KOPT-K1 (cell line): ENCODE measurements around the gene LUC7L2.
A peak's percentile ranks its signal among the peaks of the same experiment; 100 is the strongest.
"Not testable (repeated sequence)": the region's sequence is repeated elsewhere in the genome, so short reads cannot be mapped to it uniquely, and the experiment has no call there.

Source experiments
- H3K27ac ChIP-seq: fragments of 200-600 bp; sonication (generic); 2 replicates; pipeline ENCODE4 v1.5.1; 2016; ENCODE audit warnings: antibody characterized with exemption, mild to moderate bottlenecking, low read depth, low read length; ENCODE audit not compliant: poor library complexity, severe bottlenecking
- H3K36me3 ChIP-seq: fragments of 200-600 bp; sonication (generic); 2 replicates; pipeline ENCODE4 v1.5.1; 2017; ENCODE audit warnings: antibody characterized with exemption, mild to moderate bottlenecking, low read length, moderate library complexity; ENCODE audit not compliant: insufficient read depth
- H3K9me3 ChIP-seq: fragments of 200-600 bp; sonication (generic); 2 replicates; pipeline ENCODE4 v1.5.1; 2017; ENCODE audit warnings: antibody characterized with exemption, low read length, mild to moderate bottlenecking; ENCODE audit not compliant: insufficient read depth, poor library complexity, severe bottlenecking

Gene LUC7L2, protein sequence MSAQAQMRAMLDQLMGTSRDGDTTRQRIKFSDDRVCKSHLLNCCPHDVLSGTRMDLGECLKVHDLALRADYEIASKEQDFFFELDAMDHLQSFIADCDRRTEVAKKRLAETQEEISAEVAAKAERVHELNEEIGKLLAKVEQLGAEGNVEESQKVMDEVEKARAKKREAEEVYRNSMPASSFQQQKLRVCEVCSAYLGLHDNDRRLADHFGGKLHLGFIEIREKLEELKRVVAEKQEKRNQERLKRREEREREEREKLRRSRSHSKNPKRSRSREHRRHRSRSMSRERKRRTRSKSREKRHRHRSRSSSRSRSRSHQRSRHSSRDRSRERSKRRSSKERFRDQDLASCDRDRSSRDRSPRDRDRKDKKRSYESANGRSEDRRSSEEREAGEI

DNA sequence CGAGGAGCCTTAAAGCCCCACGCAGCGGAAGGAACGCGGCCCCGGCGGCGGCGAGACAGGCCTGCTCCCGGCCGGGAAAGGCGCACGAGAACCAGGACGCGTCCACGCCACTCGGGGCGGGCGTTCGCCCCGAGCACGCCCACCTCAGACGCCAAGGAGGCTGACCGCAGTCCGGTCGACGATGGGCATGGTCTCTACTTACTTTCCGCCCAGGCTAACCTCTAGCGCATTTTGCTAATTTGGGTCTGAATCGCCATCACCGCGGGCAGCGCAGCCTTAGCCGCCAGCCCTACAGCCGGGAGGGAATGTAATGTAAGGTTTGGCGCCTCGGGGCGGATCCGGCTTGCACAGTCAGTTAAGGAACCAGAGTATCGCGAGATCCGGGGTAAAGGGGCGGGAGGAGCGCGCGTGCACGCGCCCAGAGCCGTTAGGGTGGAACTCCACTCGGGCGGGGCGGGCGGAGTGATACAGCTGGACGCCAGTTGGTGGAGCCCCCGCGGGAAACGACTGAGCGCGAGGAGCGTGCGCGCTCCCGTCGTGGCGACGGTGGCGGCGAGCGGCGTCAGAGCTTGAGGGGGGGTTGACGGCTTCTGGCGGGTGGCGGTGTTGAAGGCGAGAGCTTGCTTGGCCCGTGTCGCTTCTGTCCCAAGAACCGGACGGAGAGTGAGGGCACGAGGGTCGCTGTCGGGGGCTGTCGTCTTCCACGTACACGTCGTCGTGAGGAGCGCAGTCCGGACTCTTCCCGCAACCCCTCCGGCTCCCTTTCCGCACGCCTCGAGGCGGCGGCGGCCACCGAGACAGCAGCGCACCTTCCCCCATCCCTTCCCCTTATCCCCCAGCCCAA lies at the start of gene LUC7L2:
Gene LUC7L2, plus strand, starts transcription at position 529 of the 844 bp plus-strand sequence. CDS start 368 bp downstream, outside the sequence.
- Histone ChIP-seq H3K36me3 (peaks cover 27% of the 10 kb centered on the region), H3K27ac (peak within 1 kb of the TSS; percentile 90), H3K9me3 (no peaks in the 10 kb centered on the region)

DNA sequence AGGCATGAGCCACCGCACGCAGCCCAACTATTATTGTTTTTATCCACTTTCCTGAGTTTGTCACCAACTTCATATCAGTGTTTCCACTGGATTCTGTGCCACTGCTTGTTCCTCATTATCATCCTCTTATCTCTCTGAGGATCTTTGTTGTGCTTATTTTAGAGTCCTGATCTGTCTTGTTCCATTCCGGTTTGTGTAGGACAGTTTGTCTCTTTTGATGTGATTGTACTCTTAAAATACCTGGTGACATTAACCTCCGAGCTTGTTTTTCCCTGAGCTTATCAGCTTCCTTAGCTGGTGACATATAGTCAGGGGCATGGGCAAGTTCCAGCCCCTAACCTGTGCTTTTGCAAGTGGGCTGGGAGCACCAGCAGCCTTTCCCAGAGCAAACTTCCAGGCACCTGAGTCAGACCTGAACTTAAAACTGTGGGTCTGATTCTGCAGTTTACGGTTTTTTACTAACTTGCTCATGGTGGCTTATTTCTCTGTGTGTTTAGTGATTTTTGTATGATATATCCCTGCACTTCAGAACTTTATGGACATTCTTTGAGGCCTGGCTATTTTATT lies 41.7 kb upstream of the LUC7L2 start:
- no peaks in the 10 kb centered on the region for H3K36me3 ChIP-seq
- no peaks in the 10 kb centered on the region for H3K9me3 ChIP-seq
- no peak overlapping the region for H3K27ac ChIP-seq

DNA sequence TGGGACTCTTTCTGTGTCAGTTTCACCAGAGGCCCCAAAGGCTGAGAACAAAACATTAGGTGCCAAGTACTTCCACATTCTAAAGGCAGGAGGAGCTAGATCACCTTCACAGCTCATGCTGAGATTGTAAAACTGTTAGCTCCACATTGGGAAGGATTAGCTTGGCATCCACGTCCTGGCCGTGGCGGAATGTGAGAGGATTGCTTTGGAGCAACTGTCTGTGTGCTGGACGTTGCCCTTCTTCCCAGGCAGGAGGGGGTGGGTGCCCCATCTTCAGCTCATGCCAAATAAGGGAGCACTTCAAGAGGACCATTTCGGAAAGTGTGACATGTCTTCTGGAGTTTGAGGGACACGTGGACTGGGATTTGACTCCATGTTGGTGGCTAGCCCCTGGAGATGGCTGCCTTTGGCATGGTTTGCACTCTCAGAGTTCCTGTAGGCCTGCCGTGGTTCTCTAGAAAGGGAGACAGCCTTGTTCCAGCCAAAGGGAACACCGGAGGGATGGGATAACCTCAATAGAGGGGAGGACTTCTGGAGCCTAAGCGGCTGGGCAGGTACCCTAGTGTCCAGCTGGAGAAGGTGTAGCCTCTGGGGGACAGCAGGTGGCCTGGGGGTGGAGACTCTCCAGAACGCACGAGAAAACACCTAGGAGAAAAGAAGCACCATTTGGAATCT lies 38.5 kb upstream of the LUC7L2 start:
- H3K27ac ChIP-seq = no peak overlapping the region
- H3K36me3 ChIP-seq = no peaks in the 10 kb centered on the region
- H3K9me3 ChIP-seq = no peaks in the 10 kb centered on the region

DNA sequence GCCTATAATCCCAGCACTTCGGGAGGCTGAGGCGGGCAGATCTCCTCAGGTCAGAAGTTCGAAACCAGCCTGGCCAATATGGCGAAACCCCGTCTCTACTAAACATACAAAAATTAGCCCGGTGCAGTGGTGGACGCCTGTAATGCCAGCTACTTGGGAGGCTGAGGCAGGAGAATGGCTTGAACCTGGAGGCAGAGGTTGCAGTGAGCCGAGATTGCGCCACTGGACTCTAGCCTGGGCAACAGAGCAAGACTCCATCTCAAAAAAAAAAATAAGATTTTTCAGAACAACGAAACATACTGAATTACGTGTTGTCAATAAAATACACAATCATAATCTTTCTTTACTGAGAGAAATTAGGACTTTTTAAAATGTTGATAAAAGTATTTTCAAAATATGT lies 35.0 kb upstream of the LUC7L2 start:
- not testable (repeated sequence) for H3K27ac ChIP-seq, H3K36me3 ChIP-seq

DNA sequence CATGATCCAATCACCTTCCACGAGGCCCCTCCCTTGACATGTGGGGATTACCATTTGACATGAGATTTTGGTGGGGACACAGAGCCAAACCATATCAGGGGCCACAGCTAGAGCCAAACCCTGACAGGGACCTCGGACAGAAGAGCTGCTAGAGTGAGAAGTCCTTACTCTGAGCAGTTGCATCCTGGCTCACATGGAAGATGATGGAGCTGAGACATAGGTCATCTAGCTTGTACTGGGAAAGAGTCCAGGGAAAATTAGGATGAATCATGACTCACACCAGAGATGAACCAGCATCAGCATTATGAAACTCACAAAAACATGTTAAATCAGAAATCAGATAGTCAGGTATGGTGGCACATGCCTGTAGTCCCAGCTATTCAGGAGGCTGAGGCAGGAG lies 31.3 kb upstream of the LUC7L2 start:
- no peaks in the 10 kb centered on the region for H3K36me3 ChIP-seq
- H3K9me3 ChIP-seq = no peaks in the 10 kb centered on the region
- no peak overlapping the region for H3K27ac ChIP-seq

More for the DNA sequence above, 35.0 kb upstream of the LUC7L2 start:
- H3K9me3 ChIP-seq = not testable (repeated sequence)

DNA sequence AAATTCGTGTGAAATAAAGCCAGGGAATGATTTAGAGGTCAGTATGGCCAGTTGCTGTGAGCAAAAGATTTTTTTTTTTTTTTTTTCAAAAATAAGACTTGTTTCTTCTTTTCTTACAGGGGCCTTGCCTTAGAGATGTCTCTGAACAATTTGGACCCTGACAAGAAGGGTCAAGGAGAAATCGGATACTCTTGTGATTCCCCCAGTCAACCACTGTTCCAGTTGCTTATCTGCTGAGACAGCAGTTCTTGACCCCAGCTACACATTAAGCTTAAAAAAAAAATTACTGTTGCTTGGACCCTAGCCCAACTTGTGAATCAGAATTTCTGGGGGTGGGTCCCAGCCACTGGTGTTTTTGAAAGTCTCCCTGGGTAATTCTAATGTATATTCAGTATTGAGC lies 30.6 kb upstream of the LUC7L2 start:
- H3K27ac ChIP-seq = no peak overlapping the region
- H3K9me3 ChIP-seq = no peaks in the 10 kb centered on the region
- no peaks in the 10 kb centered on the region for H3K36me3 ChIP-seq

DNA sequence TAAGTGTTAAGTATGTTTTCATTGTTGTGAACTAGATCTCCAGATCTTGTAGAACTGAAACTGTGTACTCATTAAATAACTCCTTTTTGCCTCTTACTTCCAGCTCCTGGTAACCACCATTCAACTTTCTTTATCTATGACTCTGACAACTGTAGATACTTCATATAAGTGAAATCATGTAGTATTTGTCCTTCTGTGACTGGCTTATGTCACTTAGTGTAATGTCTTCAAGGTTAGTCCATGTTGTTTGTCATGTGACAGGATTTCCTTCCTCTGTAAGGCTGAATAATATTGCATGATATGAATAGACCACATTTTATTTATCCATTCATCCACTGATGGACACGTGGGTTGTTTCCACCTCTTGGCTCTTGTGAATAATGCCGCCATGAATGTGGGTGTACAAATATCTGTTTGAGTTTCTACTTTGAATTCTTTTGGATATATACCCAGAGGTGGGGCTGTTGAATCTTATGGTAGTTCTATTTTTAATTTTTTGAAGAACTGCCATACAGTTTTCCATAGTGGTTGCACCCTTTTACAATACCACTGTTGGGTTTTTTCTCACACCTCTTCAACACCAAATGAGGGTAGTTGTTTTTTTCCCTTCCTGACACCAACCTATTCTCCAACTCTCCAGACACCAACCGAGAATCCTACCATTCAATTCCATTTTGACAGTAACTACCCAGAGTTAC lies 29.2 kb upstream of the LUC7L2 start:
- no peak overlapping the region for H3K27ac ChIP-seq
- no peaks in the 10 kb centered on the region for H3K36me3 ChIP-seq
- H3K9me3 ChIP-seq = no peaks in the 10 kb centered on the region

DNA sequence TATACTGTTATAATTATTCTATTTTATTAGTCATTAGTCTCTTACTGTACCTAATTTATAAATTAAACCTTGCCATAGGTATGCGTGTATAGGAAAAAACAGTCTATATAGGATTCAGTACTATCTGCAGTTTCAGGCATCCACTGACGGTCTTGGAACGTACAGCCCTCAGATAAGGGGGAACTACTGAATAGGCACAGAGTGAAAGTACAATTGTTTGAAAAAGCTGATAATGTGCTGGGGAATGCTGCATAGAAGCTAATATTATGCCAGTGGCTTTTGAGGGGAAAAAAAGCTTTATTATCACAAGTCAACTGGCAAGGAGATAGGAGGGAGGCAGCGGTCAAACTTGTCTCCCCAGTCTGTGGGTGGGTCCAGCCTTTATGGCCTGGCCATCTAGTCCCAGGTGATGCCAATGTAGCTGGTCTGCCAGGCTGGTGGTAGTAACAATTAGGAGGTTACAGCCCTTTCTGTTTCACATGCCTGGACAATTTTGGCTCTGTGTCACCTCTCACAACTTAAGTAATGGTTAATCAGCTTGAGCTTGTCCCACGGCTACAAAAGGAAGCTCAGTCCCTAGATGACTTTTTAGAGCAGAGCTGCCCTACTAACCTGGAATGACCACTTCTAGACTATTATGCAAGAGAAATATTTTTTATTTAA lies 26.9 kb upstream of the LUC7L2 start:
- Histone ChIP-seq H3K9me3 (no peaks in the 10 kb centered on the region), H3K27ac (no peak overlapping the region), H3K36me3 (no peaks in the 10 kb centered on the region)

DNA sequence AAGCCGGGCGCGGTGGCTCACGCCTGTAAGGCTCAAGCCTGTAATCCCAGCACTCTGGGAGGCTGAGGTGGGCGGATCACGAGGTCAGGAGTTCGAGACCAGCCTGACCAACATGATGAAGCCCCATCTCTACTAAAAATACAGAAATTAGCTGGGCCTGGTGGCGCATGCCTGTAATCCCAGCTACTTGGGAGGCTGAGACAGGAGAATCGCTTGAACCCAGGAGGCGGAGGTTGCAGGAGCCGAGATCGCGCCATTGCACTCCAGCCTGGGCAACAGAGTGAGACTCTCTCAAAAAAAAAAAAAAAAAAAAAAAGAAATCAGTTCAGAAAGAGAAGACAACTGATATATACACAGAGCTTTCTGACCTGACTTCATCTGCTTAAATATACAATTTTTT lies 26.3 kb upstream of the LUC7L2 start:
- not testable (repeated sequence) for H3K9me3 ChIP-seq, H3K27ac ChIP-seq, H3K36me3 ChIP-seq

DNA sequence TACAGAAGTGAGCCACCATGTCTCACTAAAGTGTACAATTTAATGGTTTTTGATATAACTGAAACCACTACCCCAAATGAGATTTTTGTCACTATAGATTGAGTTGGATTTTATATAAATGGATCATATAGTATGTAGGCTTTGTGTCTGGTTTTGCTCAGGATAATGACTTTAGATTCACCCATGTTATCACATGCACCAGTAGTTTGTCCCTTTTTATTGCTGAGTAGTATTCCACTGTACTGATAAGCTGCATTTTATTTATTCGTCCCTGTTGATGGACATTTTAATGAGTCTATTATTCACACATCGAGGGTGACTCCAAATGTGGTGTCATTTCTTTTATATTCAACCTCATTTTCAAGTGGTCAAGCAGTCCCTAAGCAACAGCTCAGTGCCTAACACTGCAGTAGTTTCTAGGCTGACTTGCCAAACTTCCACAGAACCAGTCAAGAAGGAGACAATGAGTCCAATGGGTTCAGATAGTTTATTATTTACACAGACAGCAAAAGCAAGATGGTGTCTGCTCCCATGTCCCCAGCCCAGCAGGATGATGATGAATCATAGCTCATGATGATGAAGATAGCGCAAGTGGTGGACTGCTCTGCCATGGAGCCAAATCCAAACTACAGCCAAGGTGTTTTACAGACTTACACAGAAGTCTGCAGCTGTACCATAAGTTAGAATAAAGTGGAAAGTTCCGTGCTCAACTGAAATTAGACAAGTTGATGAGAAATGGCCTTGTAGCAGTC lies 25.1 kb upstream of the LUC7L2 start:
- no peak overlapping the region for H3K27ac ChIP-seq

DNA sequence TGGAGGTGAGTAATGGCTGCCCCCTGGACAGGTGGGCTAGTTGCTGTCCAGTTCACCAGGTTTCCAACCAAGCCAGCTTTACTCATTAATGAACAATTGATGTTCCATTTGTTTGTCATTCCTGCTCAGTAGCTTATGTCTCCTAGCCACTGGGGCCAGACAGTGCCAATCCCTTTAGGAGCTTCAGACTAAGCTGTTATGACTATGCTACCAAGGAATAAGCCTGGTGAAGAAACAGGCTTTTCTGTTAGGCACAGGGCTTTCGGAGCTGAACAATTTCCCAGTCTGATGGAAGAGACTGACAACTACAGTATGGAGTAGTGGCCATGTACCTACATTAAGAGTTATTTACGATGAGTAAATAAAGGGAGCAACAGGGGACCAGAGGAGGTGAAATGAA lies 20.7 kb upstream of the LUC7L2 start:
- no peaks in the 10 kb centered on the region for H3K36me3 ChIP-seq
- no peaks in the 10 kb centered on the region for H3K9me3 ChIP-seq
- H3K27ac ChIP-seq = no peak overlapping the region

More for the DNA sequence above, 25.1 kb upstream of the LUC7L2 start:
- H3K9me3 ChIP-seq = no peaks in the 10 kb centered on the region
- no peaks in the 10 kb centered on the region for H3K36me3 ChIP-seq

DNA sequence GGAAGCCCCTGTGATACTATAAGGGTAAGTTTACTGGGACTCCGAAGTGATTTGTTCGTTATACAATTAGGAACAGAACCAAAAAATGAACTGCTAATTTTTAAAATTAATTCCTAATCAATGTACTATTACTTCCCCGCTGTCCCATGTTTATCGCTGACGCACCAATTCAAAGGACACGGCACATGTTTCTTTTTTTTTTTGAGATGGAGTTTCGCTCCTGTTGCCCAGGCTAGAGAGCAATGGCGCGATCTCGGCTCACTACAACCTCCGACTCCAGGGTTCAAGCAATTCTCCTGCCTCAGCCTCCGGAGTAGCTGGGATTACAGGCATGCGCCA lies 20.0 kb upstream of the LUC7L2 start:
- no peaks in the 10 kb centered on the region for H3K9me3 ChIP-seq
- peak overlapping the region; percentile 95 for H3K27ac ChIP-seq
- H3K36me3 ChIP-seq = no peaks in the 10 kb centered on the region

DNA sequence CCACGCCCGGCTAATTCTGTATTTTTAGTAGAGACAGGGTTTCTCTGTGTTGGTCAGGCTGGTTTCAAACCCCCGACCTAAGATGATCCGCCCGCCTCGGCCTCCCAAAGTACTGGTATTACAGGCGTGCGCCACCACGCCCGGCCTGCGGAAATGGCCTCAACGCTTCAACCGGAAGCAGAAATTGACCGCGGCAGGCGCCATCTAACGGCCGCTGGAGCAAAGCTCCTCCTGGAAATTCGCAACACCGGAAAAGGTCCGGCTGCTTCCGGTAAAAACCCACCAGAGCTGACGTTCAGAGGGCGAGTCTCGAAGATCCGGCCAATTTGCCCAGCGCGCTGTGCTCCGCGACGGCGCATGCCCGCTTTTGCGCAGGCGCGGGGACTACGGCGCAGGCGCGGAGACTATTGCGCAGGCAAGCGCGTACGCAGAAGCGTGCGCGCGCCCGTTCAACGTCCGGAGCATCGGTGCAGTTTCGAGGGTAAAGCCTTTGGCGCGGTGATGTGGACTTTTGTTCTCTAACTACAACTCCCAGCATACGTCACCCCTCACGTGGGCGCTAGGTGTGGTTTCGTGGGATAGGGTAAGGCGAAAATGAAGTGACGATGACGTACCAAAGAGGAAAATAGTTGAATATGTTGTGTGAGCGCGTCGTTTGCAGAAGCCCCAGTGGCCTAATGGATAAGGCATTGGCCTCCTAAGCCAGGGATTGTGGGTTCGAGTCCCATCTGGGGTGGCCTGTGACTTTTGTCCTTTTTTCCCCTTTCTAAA lies 19.5 kb upstream of the LUC7L2 start:
- H3K27ac ChIP-seq = peak overlapping the region; percentile 95

More for the DNA sequence above, 19.5 kb upstream of the LUC7L2 start:
- H3K9me3 ChIP-seq = no peaks in the 10 kb centered on the region
- H3K36me3 ChIP-seq = peaks cover 1% of the 10 kb centered on the region; the same call in 1 of the 2 replicates
